Activated effector memory CD4-positive, alpha-beta T cell treated with Interleukin-2 at 50 U/mL for 16 hours (primary cell): ENCODE measurements around the gene ABCF1.

Experiments
- DNase-seq: peaks from one replicate; pipeline ENCODE4 v3.0.0-alpha.2; 2020

The ABCF1 gene

GRCh38 chr6:30603961-30604360 lies 32.7 kb downstream of the ABCF1 start:
- no peak for DNase-seq

GRCh38 chr6:30610065-30610464 lies 38.8 kb downstream of the ABCF1 start:
- no peak for DNase-seq

- no peak for DNase-seq
Observed at GRCh38 chr6:30611150-30611855, 40.1 kb downstream of the ABCF1 start.

GRCh38 chr6:30611856-30612194 lies 40.6 kb downstream of the ABCF1 start:
- no peak for DNase-seq

- no peak for DNase-seq
Observed at GRCh38 chr6:30612213-30612612, 41.0 kb downstream of the ABCF1 start.

GRCh38 chr6:30612687-30613248 lies 41.5 kb downstream of the ABCF1 start:
- DNase-seq = no peak

- DNase-seq = no peak
Observed at GRCh38 chr6:30613251-30614043, 42.2 kb downstream of the ABCF1 start.

GRCh38 chr6:30614044-30614842 lies 43.0 kb downstream of the ABCF1 start:
- no peak for DNase-seq

- peak; percentile 79 for DNase-seq
Observed at GRCh38 chr6:30614843-30615218, 43.6 kb downstream of the ABCF1 start.

GRCh38 chr6:30615219-30615957 lies 44.1 kb downstream of the ABCF1 start:
- DNase-seq = peak; percentile 30

GRCh38 chr6:30615958-30616810 lies 44.9 kb downstream of the ABCF1 start:
- peak; percentile 41 for DNase-seq

GRCh38 chr6:30616811-30617564 lies 45.7 kb downstream of the ABCF1 start, which contains the start of gene PPP1R10:
TSS of gene PPP1R10 (minus strand) at chr6:30617243. CDS start at chr6:30609944, 7,299 bp downstream.
- DNase-seq = peak; percentile 96

GRCh38 chr6:30617565-30618269 lies 46.5 kb downstream of the ABCF1 start, which contains the start of gene MRPS18B:
TSS of gene MRPS18B (plus strand) at chr6:30617840. CDS start at chr6:30617866, 26 bp downstream.
- DNase-seq = peak; percentile 96

GRCh38 chr6:30618270-30618797 lies 47.1 kb downstream of the ABCF1 start:
- no peak for DNase-seq

- no peak for DNase-seq
Observed at GRCh38 chr6:30619561-30619960, 48.3 kb downstream of the ABCF1 start.

GRCh38 chr6:30625511-30625910 lies 54.3 kb downstream of the ABCF1 start:
- no peak for DNase-seq

- peak; percentile 82 for DNase-seq
Observed at GRCh38 chr6:30626484-30627366, 55.5 kb downstream of the ABCF1 start, which contains the start of gene ATAT1. TSS of gene ATAT1 (plus strand) at chr6:30626874.

- DNase-seq = no peak
Observed at GRCh38 chr6:30635834-30636233, 64.6 kb downstream of the ABCF1 start.
